Left lung (tissue), 10 donors: ENCODE data around the gene HSF2BP. TPM values are rescaled to one million over a fixed set of nuclear protein-coding genes. Genes with fewer than 3 reads are reported as not detected.
"Not testable (repeated sequence)": the region's sequence is repeated elsewhere in the genome, so short reads cannot be mapped to it uniquely, and the experiment has no call there.

Experiments used
- ATAC-seq: fragments of 200-7000 bp; cut with Tn5 transposase; one replicate; pipeline ENCODE4 v1.9.1; 2020; ENCODE audit warnings: moderate library complexity
- DNase-seq, 4 donors: peaks; one replicate each; pipeline ENCODE4 v3.0.0-alpha.2; 2013 to 2020
- H3K27ac ChIP-seq, 2 donors: fragments of 200-600 bp; sonication (generic) in 1 of 2; one replicate each; pipeline versions ENCODE4 v1.5.0 to v1.8.0; 2020 to 2021
- H3K27me3 ChIP-seq, 2 donors: fragments of 200-600 bp; sonication (generic) in 1 of 2; one replicate each; pipeline versions ENCODE4 v1.5.0 to v1.8.0; 2020 to 2021
- H3K36me3 ChIP-seq, 2 donors: fragments of 200-600 bp; sonication (generic) in 1 of 2; one replicate each; pipeline versions ENCODE4 v1.5.0 to v1.8.0; 2020 to 2021
- H3K4me1 ChIP-seq, 2 donors: fragments of 200-600 bp; one replicate each; pipeline ENCODE4 v1.8.0; 2021
- H3K4me3 ChIP-seq, 2 donors: fragments of 200-600 bp; sonication (generic) in 1 of 2; one replicate each; pipeline versions ENCODE4 v1.5.0 to v1.8.0; 2020 to 2021; ENCODE audit warnings: mild to moderate bottlenecking in 1 of 2
- H3K9me3 ChIP-seq, 2 donors: fragments of 200-600 bp; sonication (generic) in 1 of 2; one replicate each; pipeline versions ENCODE4 v1.5.0 to v1.8.0; 2020 to 2021
- intact Hi-C, 2 donors: fragments of 100-400 bp; cut with DNase I; formaldehyde crosslinking; loops; one replicate each; pipeline versions ENCODE4 v1.11.2 to v1.14.2; 2022
- polyA plus RNA-seq, 6 donors: library from polyadenylated mRNA; unstranded; fragments of 120-200 nt; gene quantifications; one replicate each; pipeline ENCODE4 v1.2.1, GENCODE V29; 2013; ENCODE audit not compliant: insufficient read length in 6 of 6
- total RNA-seq, 2 donors: library from RNA; stranded (reverse); fragmentation: NEBNext Ultra II Directional; extraction: Animal tissue kit (Norgen Biotek cat#: 25700); gene quantifications; one replicate each; pipeline ENCODE4 v1.2.1, GENCODE V29; 2021
- TF ChIP-seq, protein P1 (sequence below), 2 donors: fragments of 200-600 bp; sonication (generic) in 1 of 2; IDR thresholded peaks; one replicate each; pipeline versions ENCODE4 v1.5.0 to v1.8.0; 2021; ENCODE audit warnings: antibody characterized with exemption in 2 of 2
- donor health status: DM: no; HTN: yes; CAD: no.
- donor health status: DM: no; HTN: no; CAD: no.

HSF2BP gene
- total and polyA plus RNA-seq, 8 donors: 0.29 to 1.7 (median 1.2) TPM

DNA sequence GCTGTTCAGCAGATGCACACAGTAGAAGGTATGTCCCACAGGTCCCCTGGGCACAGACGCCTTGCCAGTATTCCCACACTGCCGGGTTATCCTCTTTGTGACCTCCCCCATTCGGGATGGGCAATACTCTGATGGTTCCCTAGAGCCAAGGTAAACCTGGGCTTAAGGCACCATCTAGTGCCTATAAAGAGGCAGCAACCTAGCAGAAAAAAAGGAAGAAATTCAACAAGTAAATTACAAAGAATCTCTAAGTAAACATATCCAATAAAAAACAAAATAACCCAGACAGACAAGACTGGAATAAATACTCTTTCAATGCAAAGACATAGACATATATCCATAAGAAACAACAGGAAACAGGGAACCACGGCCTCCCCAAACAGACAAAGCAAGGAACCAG lies 39.4 kb downstream of the HSF2BP start:
- peaks cover 0 to 17% of the 10 kb centered on the region in 2 donors for H3K9me3 ChIP-seq
- H3K27ac ChIP-seq: no peak overlapping the region
- H3K27me3 ChIP-seq: no peaks in the 10 kb centered on the region
- H3K4me1 ChIP-seq: no peaks in the 10 kb centered on the region
- peak; percentile 46 for ATAC-seq
- no peak for DNase-seq
- intact Hi-C loops: no loop called here
- H3K36me3 ChIP-seq: no peaks in the 10 kb centered on the region
- H3K4me3 ChIP-seq: no peak overlapping the region
- TF ChIP-seq, protein P1, sequence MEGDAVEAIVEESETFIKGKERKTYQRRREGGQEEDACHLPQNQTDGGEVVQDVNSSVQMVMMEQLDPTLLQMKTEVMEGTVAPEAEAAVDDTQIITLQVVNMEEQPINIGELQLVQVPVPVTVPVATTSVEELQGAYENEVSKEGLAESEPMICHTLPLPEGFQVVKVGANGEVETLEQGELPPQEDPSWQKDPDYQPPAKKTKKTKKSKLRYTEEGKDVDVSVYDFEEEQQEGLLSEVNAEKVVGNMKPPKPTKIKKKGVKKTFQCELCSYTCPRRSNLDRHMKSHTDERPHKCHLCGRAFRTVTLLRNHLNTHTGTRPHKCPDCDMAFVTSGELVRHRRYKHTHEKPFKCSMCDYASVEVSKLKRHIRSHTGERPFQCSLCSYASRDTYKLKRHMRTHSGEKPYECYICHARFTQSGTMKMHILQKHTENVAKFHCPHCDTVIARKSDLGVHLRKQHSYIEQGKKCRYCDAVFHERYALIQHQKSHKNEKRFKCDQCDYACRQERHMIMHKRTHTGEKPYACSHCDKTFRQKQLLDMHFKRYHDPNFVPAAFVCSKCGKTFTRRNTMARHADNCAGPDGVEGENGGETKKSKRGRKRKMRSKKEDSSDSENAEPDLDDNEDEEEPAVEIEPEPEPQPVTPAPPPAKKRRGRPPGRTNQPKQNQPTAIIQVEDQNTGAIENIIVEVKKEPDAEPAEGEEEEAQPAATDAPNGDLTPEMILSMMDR (IDR thresholded peaks at IDR 0.05): no peak

DNA sequence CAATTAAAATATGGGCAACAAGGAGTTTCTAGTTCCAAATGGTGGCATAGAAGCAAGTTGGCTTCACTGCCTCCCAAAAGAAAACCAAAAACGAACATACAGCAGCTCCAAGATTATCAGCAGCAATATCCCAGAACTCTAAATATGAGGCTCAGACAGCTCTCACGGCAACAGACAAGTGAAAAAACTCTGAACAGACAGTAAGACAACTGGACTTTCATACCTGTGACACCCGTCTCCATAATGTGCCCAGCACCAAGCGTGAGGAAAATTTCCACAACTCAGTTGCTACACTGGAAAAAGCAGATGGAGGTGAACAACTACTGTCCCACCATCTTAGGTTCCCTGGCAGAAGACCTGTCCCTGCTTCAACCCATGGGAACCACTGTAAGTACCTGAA lies 39.9 kb downstream of the HSF2BP start:
- H3K27ac ChIP-seq: no peak overlapping the region
- no peaks in the 10 kb centered on the region for H3K36me3 ChIP-seq
- intact Hi-C loops: no loop called here
- no peak for ATAC-seq
- H3K4me1 ChIP-seq: no peaks in the 10 kb centered on the region
- peaks cover 0 to 17% of the 10 kb centered on the region in 2 donors for H3K9me3 ChIP-seq
- no peak overlapping the region for H3K4me3 ChIP-seq
- H3K27me3 ChIP-seq: no peaks in the 10 kb centered on the region
- DNase-seq: no peak
- TF ChIP-seq, protein P1 (IDR thresholded peaks at IDR 0.05): no peak

DNA sequence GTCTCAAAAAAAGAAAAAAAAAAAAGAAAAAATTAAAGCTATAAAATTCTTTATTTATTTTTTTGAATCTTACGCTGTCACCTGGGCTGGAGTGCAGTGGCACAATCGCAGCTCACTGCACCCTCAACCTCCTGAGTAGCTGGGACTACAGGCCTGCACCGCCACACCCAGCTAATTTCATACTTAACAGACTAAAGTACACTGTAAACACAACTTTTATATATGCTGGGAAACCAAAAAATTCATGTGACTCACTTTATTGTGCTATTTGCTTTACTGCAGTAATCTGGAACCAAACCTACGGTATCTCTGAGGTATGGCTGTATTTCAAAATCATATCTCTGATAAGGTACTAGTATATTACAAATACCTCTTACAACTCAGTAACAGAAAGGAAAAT lies 40.3 kb downstream of the HSF2BP start:
- DNase-seq (no peak), ATAC-seq (peak; percentile 89)
- Histone ChIP-seq H3K36me3 (no peaks in the 10 kb centered on the region), H3K27me3 (no peaks in the 10 kb centered on the region), H3K4me1 (no peaks in the 10 kb centered on the region), H3K9me3 (peaks cover 0 to 17% of the 10 kb centered on the region in 2 donors), H3K27ac (no peak overlapping the region), H3K4me3 (no peak overlapping the region)
- TF ChIP-seq, protein P1 (IDR thresholded peaks at IDR 0.05): no peak
- intact Hi-C loops: no loop called here

DNA sequence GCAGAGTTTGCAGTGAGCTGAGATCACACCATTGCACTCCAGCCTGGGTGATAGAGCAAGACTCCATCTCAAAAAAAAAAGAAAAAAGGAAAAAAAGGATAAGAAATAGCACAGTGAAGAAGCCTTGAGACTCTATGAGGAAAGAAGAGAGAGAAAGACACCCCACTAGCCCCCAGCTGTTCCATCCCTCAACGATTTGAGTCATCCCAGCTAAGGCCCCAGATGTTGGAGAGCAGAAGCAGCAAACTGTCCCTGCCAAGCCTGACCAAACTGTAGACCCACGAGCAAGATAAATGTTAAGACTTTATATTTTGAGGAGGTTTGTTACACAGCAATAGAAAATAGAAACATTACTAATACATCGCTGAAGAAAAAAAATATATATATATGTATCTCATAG lies 42.4 kb downstream of the HSF2BP start:
- H3K36me3 ChIP-seq, H3K27ac ChIP-seq, H3K4me1 ChIP-seq, ATAC-seq, H3K27me3 ChIP-seq, intact Hi-C loops, H3K4me3 ChIP-seq, DNase-seq: not testable (repeated sequence)
- peaks cover 0 to 17% of the 10 kb centered on the region in 2 donors for H3K9me3 ChIP-seq

DNA sequence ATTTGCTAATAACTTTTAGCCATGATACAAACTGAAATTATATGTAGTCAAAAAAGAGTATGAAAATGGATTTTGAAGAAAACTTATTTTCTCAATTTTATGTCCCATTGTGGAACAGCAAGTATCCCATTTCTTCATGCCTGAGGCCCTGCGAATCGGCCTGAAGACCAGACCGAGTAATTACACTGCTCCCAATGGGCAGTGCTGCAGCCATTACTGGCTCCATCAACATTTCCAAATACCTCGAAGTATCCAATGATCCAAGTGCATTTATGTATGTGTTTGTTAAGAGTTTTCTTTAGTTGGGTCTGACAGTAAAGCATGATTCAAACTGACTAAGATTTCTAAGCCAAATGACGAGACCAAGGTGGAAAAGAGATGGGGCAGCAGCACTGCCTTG lies 44.4 kb downstream of the HSF2BP start:
- Histone ChIP-seq H3K27ac (no peak overlapping the region), H3K36me3 (no peaks in the 10 kb centered on the region), H3K27me3 (no peaks in the 10 kb centered on the region), H3K4me1 (peaks cover 5 to 8% of the 10 kb centered on the region in 2 donors), H3K9me3 (peaks cover 0 to 3% of the 10 kb centered on the region in 2 donors), H3K4me3 (no peak overlapping the region)
- intact Hi-C loops: no loop called here
- ATAC-seq: no peak
- TF ChIP-seq, protein P1 (IDR thresholded peaks at IDR 0.05): no peak
- no peak for DNase-seq
